ENCODE results near the gene VAMP5. TPM values are rescaled to one million over a fixed set of nuclear protein-coding genes. Genes with fewer than 3 reads are reported as not detected.

The VAMP5 gene
- total and polyA plus RNA-seq, 5 donors = 79.1 to 127 (median 82.0) TPM

Other genes starting within 250 kb of the VAMP5 start
- 10 to 100 TPM; 22.4 to 33.5 (median 27.9) TPM for gene RETSAT, start 229.9 kb upstream of the VAMP5 start, total RNA-seq
- gene RETSAT, start 229.9 kb upstream of the VAMP5 start, polyA plus RNA-seq = 31.9 TPM
- 10 to 100 TPM; 11.5 to 16.1 (median 13.0) TPM for gene ELMOD3, start 229.7 kb upstream of the VAMP5 start, total RNA-seq
- 10.7 TPM for gene ELMOD3, start 229.7 kb upstream of the VAMP5 start, polyA plus RNA-seq
- gene CAPG, start 174.1 kb upstream of the VAMP5 start, total RNA-seq = 10 to 100 TPM in 2 of 4 donors, 1 to 10 TPM in 2; 6.8 to 15.6 (median 12.3) TPM
- gene CAPG, start 174.1 kb upstream of the VAMP5 start, polyA plus RNA-seq = 13.2 TPM
- under 1 TPM in 3 of 4 donors, not detected in 1; 0.34 to 0.75 (median 0.62) TPM for gene SH2D6, start 165.7 kb upstream of the VAMP5 start, total RNA-seq
- gene SH2D6, start 165.7 kb upstream of the VAMP5 start, polyA plus RNA-seq = 0.29 TPM
- gene MAT2A, start 45.3 kb upstream of the VAMP5 start, total RNA-seq = 100 to 1,000 TPM; 123 to 227 (median 144) TPM
- 76.4 TPM for gene MAT2A, start 45.3 kb upstream of the VAMP5 start, polyA plus RNA-seq
- 10 to 100 TPM; 27.7 to 35.8 (median 30.8) TPM for gene GGCX, start 22.9 kb upstream of the VAMP5 start, total RNA-seq
- gene GGCX, start 22.9 kb upstream of the VAMP5 start, polyA plus RNA-seq = 17.9 TPM
- 10 to 100 TPM; 30.3 to 38.3 (median 35.2) TPM for gene VAMP8, start 6.8 kb upstream of the VAMP5 start, total RNA-seq
- 24.9 TPM for gene VAMP8, start 6.8 kb upstream of the VAMP5 start, polyA plus RNA-seq
- 100 to 1,000 TPM in 2 of 4 donors, 10 to 100 TPM in 2; 96.1 to 111 (median 102) TPM for gene RNF181, start 11.3 kb downstream of the VAMP5 start, total RNA-seq
- 169 TPM for gene RNF181, start 11.3 kb downstream of the VAMP5 start, polyA plus RNA-seq
- 10 to 100 TPM; 14.5 to 17.5 (median 16.5) TPM for gene TMEM150A, start 18.3 kb downstream of the VAMP5 start, total RNA-seq
- 19.0 TPM for gene TMEM150A, start 18.3 kb downstream of the VAMP5 start, polyA plus RNA-seq
- 10 to 100 TPM; 25.0 to 31.9 (median 27.9) TPM for gene C2orf68, start 27.6 kb downstream of the VAMP5 start, total RNA-seq
- 28.1 TPM for gene C2orf68, start 27.6 kb downstream of the VAMP5 start, polyA plus RNA-seq
- gene USP39, start 31.8 kb downstream of the VAMP5 start, total RNA-seq = 10 to 100 TPM; 30.8 to 33.1 (median 32.0) TPM
- gene USP39, start 31.8 kb downstream of the VAMP5 start, polyA plus RNA-seq = 29.6 TPM
- 1 to 10 TPM in 1 of 4 donors, under 1 TPM in 1, not detected in 2; 0.60 to 3.1 TPM for gene SFTPB, start 83.8 kb downstream of the VAMP5 start, total RNA-seq
- not detected for gene SFTPB, start 83.8 kb downstream of the VAMP5 start, polyA plus RNA-seq
- 1 to 10 TPM in 3 of 4 donors, not detected in 1; 1.4 to 2.3 (median 2.1) TPM for gene GNLY, start 109.9 kb downstream of the VAMP5 start, total RNA-seq
- gene GNLY, start 109.9 kb downstream of the VAMP5 start, polyA plus RNA-seq = 2.6 TPM
- 10 to 100 TPM; 35.7 to 55.5 (median 45.7) TPM for gene ATOH8, start 169.6 kb downstream of the VAMP5 start, total RNA-seq
- gene ATOH8, start 169.6 kb downstream of the VAMP5 start, polyA plus RNA-seq = 57.8 TPM